H1 (cell line): Measurements from ENCODE around the gene TMEM182. TPM values are rescaled to one million over a fixed set of nuclear protein-coding genes. Genes with fewer than 3 reads are reported as not detected.

Experiments
- CTCF ChIA-PET: fragments of 300-600 bp; sonication (Branson Sonifier 250); formaldehyde crosslinking; loops from one replicate; lab custom pipeline; 2021; ENCODE audit not compliant: partially characterized antibody; lab: Charles Lee
- POLR2A ChIA-PET: fragments of 300-600 bp; sonication (Branson Sonifier 250); formaldehyde crosslinking; loops from one replicate; lab custom pipeline; 2021; ENCODE audit warnings: inconsistent platforms; ENCODE audit not compliant: partially characterized antibody; lab: Charles Lee
- DNase-seq, 2 experiments: peaks; one replicate each; pipeline versions ENCODE4 v3.0.0 to v3.0.0-alpha.2; 2010 to 2022; ENCODE audit warnings: low spot score in 2 of 2, low read depth in 1 of 2, mixed read lengths in 1 of 2
- FAIRE-seq: peaks from 2 replicates; lab custom pipeline; 2011; peaks lifted over from hg19 to GRCh38; lab: Jason Lieb, UNC
- H2AFZ ChIP-seq: 2 replicates; pipeline ENCODE4 v1.8.1; 2012; ENCODE audit warnings: low read length, inconsistent platforms
- H2AK5ac ChIP-seq: 2 replicates; pipeline ENCODE4 v1.6.1; 2013; ENCODE audit warnings: low read depth, low read length
- H2BK120ac ChIP-seq: replicated peaks from 2 replicates; pipeline ENCODE3; 2013; ENCODE audit warnings: low read depth, low read length, inconsistent platforms
- H2BK12ac ChIP-seq: 2 replicates; pipeline ENCODE4 v1.6.1; 2013; ENCODE audit warnings: low read depth, low read length
- H2BK15ac ChIP-seq: 2 replicates; pipeline ENCODE4 v1.6.1; 2013; ENCODE audit warnings: low read length
- H2BK20ac ChIP-seq: 2 replicates; pipeline ENCODE4 v1.6.1; 2013; ENCODE audit warnings: low read length
- H2BK5ac ChIP-seq: 2 replicates; pipeline ENCODE4 v1.6.1; 2013; ENCODE audit warnings: low read depth, low read length
- H3K14ac ChIP-seq: 2 replicates; pipeline ENCODE4 v1.6.1; 2013; ENCODE audit warnings: inconsistent platforms; ENCODE audit not compliant: insufficient read length
- H3K18ac ChIP-seq: 2 replicates; pipeline ENCODE4 v1.6.1; 2013; ENCODE audit warnings: low read length; ENCODE audit errors: extremely low read depth
- H3K23ac ChIP-seq: 2 replicates; pipeline ENCODE4 v1.6.1; 2013; ENCODE audit warnings: inconsistent platforms; ENCODE audit not compliant: insufficient read length
- H3K23me2 ChIP-seq: 2 replicates; pipeline ENCODE4 v1.6.1; 2013; ENCODE audit warnings: low read depth, low read length
- H3K27ac ChIP-seq: 2 replicates; pipeline ENCODE4 v1.6.1; 2011; ENCODE audit warnings: low read depth, low read length, inconsistent platforms
- H3K27me3 ChIP-seq, 4 experiments: replicated peaks in 1 of 4; 1 replicate in 1 of 4; 2 replicates in 3 of 4; pipeline versions ENCODE4 v1.6.1 to v1.8.1; 2011 to 2013; ENCODE audit warnings: low read length in 3 of 4, mild to moderate bottlenecking in 3 of 4, inconsistent platforms in 2 of 4, mixed read lengths in 2 of 4, moderate library complexity in 1 of 4; ENCODE audit not compliant: control insufficient read depth in 3 of 4, insufficient read depth in 3 of 4; ENCODE audit errors: extremely low read depth in 1 of 4
- H3K36me3 ChIP-seq, 4 experiments: 2 replicates each; pipeline versions ENCODE4 v1.6.1 to v1.8.1; 2011 to 2013; ENCODE audit warnings: mild to moderate bottlenecking in 4 of 4, low read length in 3 of 4, moderate library complexity in 2 of 4, control low read depth in 1 of 4, inconsistent platforms in 1 of 4; ENCODE audit not compliant: insufficient read depth in 4 of 4, control insufficient read depth in 2 of 4
- H3K4ac ChIP-seq: replicated peaks from 2 replicates; pipeline ENCODE3; 2013; ENCODE audit warnings: low read length, low read depth, mixed read lengths, inconsistent platforms; ENCODE audit not compliant: insufficient read length
- H3K4me1 ChIP-seq, 4 experiments: replicated peaks in 1 of 4; 1 replicate in 1 of 4; 2 replicates in 3 of 4; pipeline versions ENCODE4 v1.6.1 to v1.8.1; 2011 to 2013; ENCODE audit warnings: low read length in 3 of 4, inconsistent platforms in 2 of 4, mixed read lengths in 1 of 4; ENCODE audit not compliant: insufficient read depth in 4 of 4, control insufficient read depth in 3 of 4
- H3K4me2 ChIP-seq, 2 experiments: 2 replicates each; pipeline versions ENCODE4 v1.6.1 to v1.8.1; 2011 to 2013; ENCODE audit warnings: low read depth in 2 of 2, low read length in 2 of 2, control low read depth in 1 of 2, inconsistent platforms in 1 of 2, mild to moderate bottlenecking in 1 of 2; ENCODE audit not compliant: insufficient read depth in 1 of 2
- H3K4me3 ChIP-seq, 4 experiments: fragments of 200-600, 300-600 bp in 1 of 4; sonication (generic), shearing (Covaris generic), sonication (Bioruptor Twin) in 1 of 4; 2 replicates each; pipeline versions ENCODE4 v1.5.1 to v1.8.1; 2011 to 2016; ENCODE audit warnings: low read length in 4 of 4, low read depth in 3 of 4, control low read depth in 2 of 4, inconsistent platforms in 2 of 4, mild to moderate bottlenecking in 2 of 4, mixed read lengths in 1 of 4, moderate library complexity in 1 of 4; ENCODE audit not compliant: insufficient read depth in 2 of 4; ENCODE audit errors: extremely low read depth in 1 of 4
- H3K56ac ChIP-seq: replicated peaks from 2 replicates; pipeline ENCODE3; 2013; ENCODE audit warnings: low read depth, mild to moderate bottlenecking, mixed read lengths, low read length, inconsistent platforms; ENCODE audit not compliant: insufficient read length
- H3K79me1 ChIP-seq: 2 replicates; pipeline ENCODE4 v1.6.1; 2013; ENCODE audit warnings: low read depth, low read length, control low read depth
- H3K79me2 ChIP-seq, 2 experiments: 2 replicates each; pipeline versions ENCODE4 v1.6.1 to v1.8.1; 2012 to 2013; ENCODE audit warnings: low read length in 2 of 2, mild to moderate bottlenecking in 2 of 2, inconsistent platforms in 1 of 2; ENCODE audit not compliant: insufficient read depth in 2 of 2, control insufficient read depth in 1 of 2
- H3K9ac ChIP-seq, 4 experiments: replicated peaks in 1 of 4; 1 replicate in 1 of 4; 2 replicates in 3 of 4; pipeline versions ENCODE4 v1.6.1 to v1.8.1; 2011 to 2013; ENCODE audit warnings: low read depth in 3 of 4, low read length in 3 of 4, control low read depth in 2 of 4, mild to moderate bottlenecking in 2 of 4, moderate library complexity in 2 of 4, inconsistent platforms in 1 of 4; ENCODE audit errors: extremely low read depth in 1 of 4
- H3K9me3 ChIP-seq, 2 experiments: 2 replicates each; pipeline versions ENCODE4 v1.6.1 to v1.8.1; 2012 to 2013; ENCODE audit warnings: mild to moderate bottlenecking in 2 of 2, moderate library complexity in 2 of 2, control low read depth in 1 of 2, inconsistent platforms in 1 of 2, low read depth in 1 of 2, low read length in 1 of 2, mixed read lengths in 1 of 2; ENCODE audit not compliant: insufficient read depth in 2 of 2
- H4K20me1 ChIP-seq, 2 experiments: replicated peaks in 1 of 2; 2 replicates each; pipeline versions ENCODE3 to v1.8.1; 2011 to 2013; ENCODE audit warnings: inconsistent platforms in 2 of 2, low read length in 2 of 2, mild to moderate bottlenecking in 1 of 2; ENCODE audit not compliant: insufficient read depth in 2 of 2, control insufficient read depth in 1 of 2
- H4K5ac ChIP-seq: 2 replicates; pipeline ENCODE4 v1.6.1; 2013; ENCODE audit warnings: low read length, low read depth, mixed read lengths, inconsistent platforms; ENCODE audit not compliant: insufficient read length
- H4K8ac ChIP-seq: 2 replicates; pipeline ENCODE4 v1.8.0; 2013; ENCODE audit warnings: mild to moderate bottlenecking, moderate library complexity, low read length, inconsistent platforms; ENCODE audit not compliant: insufficient read depth; ENCODE audit errors: extremely low read depth
- H4K91ac ChIP-seq: replicated peaks from 2 replicates; pipeline ENCODE3; 2013; ENCODE audit warnings: low read length, mixed read lengths, inconsistent platforms; ENCODE audit not compliant: insufficient read length
- BCL11A ChIP-seq, 2 experiments: IDR thresholded peaks; one replicate each; pipeline ENCODE4 v1.6.1; 2011; ENCODE audit warnings: low read depth in 2 of 2, low read length in 2 of 2, mild to moderate bottlenecking in 2 of 2
- EGR1 ChIP-seq: IDR thresholded peaks from 2 replicates; pipeline ENCODE4 v1.6.1; 2011; ENCODE audit warnings: low read depth, low read length, borderline replicate concordance
- FOSL1 ChIP-seq: IDR thresholded peaks from 2 replicates; pipeline ENCODE4 v1.6.1; 2011; ENCODE audit warnings: mild to moderate bottlenecking, low read depth, low read length, moderate library complexity; ENCODE audit not compliant: insufficient read depth
- HDAC6 ChIP-seq: IDR thresholded peaks from one replicate; pipeline ENCODE4 v1.7.1; 2012; ENCODE audit warnings: low read depth, mild to moderate bottlenecking, inconsistent platforms, low read length, moderate library complexity
- KDM5A ChIP-seq: fragments of 200-600 bp; IDR thresholded peaks from 2 replicates; pipeline ENCODE4 v1.7.1; 2012; ENCODE audit warnings: mild to moderate bottlenecking, low read length, inconsistent platforms, mixed read lengths
- POU5F1 ChIP-seq: IDR thresholded peaks from 2 replicates; pipeline ENCODE4 v1.6.1; 2011; ENCODE audit warnings: low read depth, mild to moderate bottlenecking, low read length, moderate library complexity
- SIRT6 ChIP-seq: IDR thresholded peaks from one replicate; pipeline ENCODE4 v1.7.1; 2012; ENCODE audit warnings: low read length, inconsistent platforms
- SRF ChIP-seq: IDR thresholded peaks from 2 replicates; pipeline ENCODE4 v1.6.1; 2011; ENCODE audit warnings: mild to moderate bottlenecking, low read depth, low read length, moderate library complexity
- TAF7 ChIP-seq: optimal IDR thresholded peaks from 2 replicates; pipeline ENCODE3; 2011; ENCODE audit warnings: low read depth, mild to moderate bottlenecking, inconsistent platforms, low read length, moderate library complexity, borderline replicate concordance
- TCF12 ChIP-seq: IDR thresholded peaks from 2 replicates; pipeline ENCODE4 v1.6.1; 2011; ENCODE audit warnings: low read depth, mild to moderate bottlenecking, low read length
- ZNF274 ChIP-seq: IDR thresholded peaks from 2 replicates; pipeline ENCODE4 v1.7.0; 2012; ENCODE audit warnings: low read length, borderline replicate concordance; ENCODE audit errors: extremely low read depth
- WGBS, 2 experiments: shearing (Covaris generic) in 1 of 2; methylation state at CpG; one replicate each; pipeline versions ENCODE4 v1.1.6 to v1.1.7; 2013 to 2015; ENCODE audit warnings: low lambda C conversion rate in 2 of 2, mixed read lengths in 2 of 2, inconsistent platforms in 1 of 2, low coverage in 1 of 2, missing lambda C conversion rate in 1 of 2; ENCODE audit not compliant: insufficient replicate concordance in 2 of 2, insufficient coverage in 1 of 2, insufficient read length in 1 of 2; ENCODE audit errors: extremely low coverage in 1 of 2, missing lambda C conversion rate in 1 of 2; 5-methylcytosine and 5-hydroxymethylcytosine counted together
- polyA plus RNA-seq, 7 experiments: library from polyadenylated mRNA; depleted of rRNA in 3 of 7; stranded (reverse) in 5 of 7; unstranded in 2 of 7; fragments of >200 nt in 5 of 7; fragments of 200-250 nt in 2 of 7; gene quantifications; 1 replicate in 5 of 7; 2 replicates in 1 of 7; 4 replicates in 1 of 7; pipeline versions ENCODE4 v1.2.1 to v1.2.3, GENCODE V29; 2011 to 2013; ENCODE audit warnings: missing spikeins in 2 of 7, mixed read lengths in 2 of 7
- total RNA-seq: library from RNA; stranded (reverse); fragmentation: NEBNext Ultra II Directional; extraction: Animal tissue kit (Norgen Biotek cat#: 25700); gene quantifications from 2 replicates; pipeline ENCODE4 v1.2.1, GENCODE V29; 2021
- TF ChIP-seq, protein P1 (sequence below): IDR thresholded peaks from 2 replicates; pipeline ENCODE4 v1.6.1; 2012; ENCODE audit warnings: low read length, inconsistent platforms
- TF ChIP-seq, protein P2 (sequence below): IDR thresholded peaks from 2 replicates; pipeline ENCODE4 v1.6.1; 2012; ENCODE audit warnings: inconsistent platforms

TMEM182 gene
- total and polyA plus RNA-seq, 2 of the 8 experiments (the other 6 are each of a cell fraction or from before 2014, with no cell fraction given), result 3.1 to 4.3 TPM

DNA sequence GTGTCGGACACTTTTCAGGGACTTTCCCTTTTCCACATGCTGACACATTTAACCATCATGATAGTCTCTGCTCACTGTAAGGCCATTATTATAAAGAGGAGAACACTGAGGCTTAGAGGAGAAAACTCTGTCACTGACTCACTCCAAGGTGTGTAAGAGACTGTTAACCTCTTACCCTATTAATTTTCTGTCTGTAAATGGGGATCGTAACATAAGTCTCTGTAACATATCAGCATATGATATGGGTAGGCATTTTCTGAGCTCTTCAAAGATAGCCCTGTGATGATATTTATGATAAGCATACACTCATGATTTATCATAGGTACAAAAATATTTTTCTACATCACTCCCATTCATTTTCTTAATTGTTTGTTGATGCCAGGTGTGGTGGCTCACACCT is 36.4 kb downstream of the TMEM182 start:
- no peak overlapping the region for H3K18ac ChIP-seq
- no peak overlapping the region for H3K14ac ChIP-seq
- DNase-seq, result no peak
- H3K9me3 ChIP-seq, result peaks cover 33 to 38% of the 10 kb centered on the region in 2 experiments
- H3K4ac ChIP-seq, result no peak overlapping the region
- no peak overlapping the region for H3K9ac ChIP-seq
- no peaks in the 10 kb centered on the region for H3K23me2 ChIP-seq
- H3K23ac ChIP-seq, result no peak overlapping the region
- no peak overlapping the region for H3K27ac ChIP-seq
- no peak overlapping the region for H2BK5ac ChIP-seq
- no peak overlapping the region for H3K4me2 ChIP-seq
- ChIA-PET POLR2A (no interaction called here), CTCF (interaction anchor here (2.7 kb wide), 1 partner anchor 8 kb away, joined by 14 read pairs; no protein-coding TSS in a partner anchor)
- H2BK20ac ChIP-seq, result no peak overlapping the region
- no peak overlapping the region for H2BK15ac ChIP-seq
- no peaks in the 10 kb centered on the region for H3K79me1 ChIP-seq
- H2AK5ac ChIP-seq, result no peak overlapping the region
- H3K27me3 ChIP-seq, result no peaks in the 10 kb centered on the region
- no peak overlapping the region for H4K91ac ChIP-seq
- no peaks in the 10 kb centered on the region for H4K20me1 ChIP-seq
- H3K4me3 ChIP-seq, result no peak overlapping the region
- peaks cover 0 to 31% (median 5%) of the 10 kb centered on the region in 4 experiments; a peak in 4 of 8 replicates for H3K36me3 ChIP-seq
- H2BK120ac ChIP-seq, result no peak overlapping the region
- no peak overlapping the region for H2BK12ac ChIP-seq
- no peaks in the 10 kb centered on the region for H3K79me2 ChIP-seq
- H4K5ac ChIP-seq, result no peak overlapping the region
- no peak for FAIRE-seq
- no peak overlapping the region for H2AFZ ChIP-seq
- H3K4me1 ChIP-seq, result no peaks in the 10 kb centered on the region
- no peak overlapping the region for H3K56ac ChIP-seq
- H4K8ac ChIP-seq, result no peak overlapping the region
- 90% methylated on average over 2 of the region's 2 CpGs; no CpG with 5 or more reads in 1 of the 2 experiments for WGBS, 2 experiments
- TF ChIP-seq KDM5A (no peak), SRF (no peak), BCL11A (IDR thresholded peaks at IDR 0.05; ENCODE audit: low read depth in 2 of 2, low read length in 2 of 2) (no peak), POU5F1 (no peak), SIRT6 (no peak), FOSL1 (no peak), ZNF274 (no peak), EGR1 (no peak), TCF12 (no peak), HDAC6 (no peak), TAF7 (no peak)
- TF ChIP-seq, protein P1, sequence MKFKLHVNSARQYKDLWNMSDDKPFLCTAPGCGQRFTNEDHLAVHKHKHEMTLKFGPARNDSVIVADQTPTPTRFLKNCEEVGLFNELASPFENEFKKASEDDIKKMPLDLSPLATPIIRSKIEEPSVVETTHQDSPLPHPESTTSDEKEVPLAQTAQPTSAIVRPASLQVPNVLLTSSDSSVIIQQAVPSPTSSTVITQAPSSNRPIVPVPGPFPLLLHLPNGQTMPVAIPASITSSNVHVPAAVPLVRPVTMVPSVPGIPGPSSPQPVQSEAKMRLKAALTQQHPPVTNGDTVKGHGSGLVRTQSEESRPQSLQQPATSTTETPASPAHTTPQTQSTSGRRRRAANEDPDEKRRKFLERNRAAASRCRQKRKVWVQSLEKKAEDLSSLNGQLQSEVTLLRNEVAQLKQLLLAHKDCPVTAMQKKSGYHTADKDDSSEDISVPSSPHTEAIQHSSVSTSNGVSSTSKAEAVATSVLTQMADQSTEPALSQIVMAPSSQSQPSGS, result no peak
- TF ChIP-seq, protein P2, sequence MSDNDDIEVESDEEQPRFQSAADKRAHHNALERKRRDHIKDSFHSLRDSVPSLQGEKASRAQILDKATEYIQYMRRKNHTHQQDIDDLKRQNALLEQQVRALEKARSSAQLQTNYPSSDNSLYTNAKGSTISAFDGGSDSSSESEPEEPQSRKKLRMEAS, result no peak
